ENCODE data around the gene LRRC4C. TPM values are rescaled to one million over a fixed set of nuclear protein-coding genes. Genes with fewer than 3 reads are reported as not detected.

Gene LRRC4C
- total RNA-seq, 1 experiment from 2014 or later, result not detected

GRCh38 chr11:40190294-40190693 lies 1269.2 kb downstream of the LRRC4C start:
- no peak for DNase-seq (ENCODE audit: unreplicated experiment)
- peaks cover 8% of the 10 kb centered on the region for H3K4me1 Mint-ChIP-seq (ENCODE audit: insufficient read depth, unreplicated experiment)
- H3K27ac Mint-ChIP-seq (ENCODE audit: low read depth, unreplicated experiment), result no peak overlapping the region
- H3K9me3 Mint-ChIP-seq (ENCODE audit: unreplicated experiment), result peaks cover 7% of the 10 kb centered on the region
- H3K36me3 Mint-ChIP-seq (ENCODE audit: insufficient read depth, unreplicated experiment), result peaks cover 7% of the 10 kb centered on the region
- no TSS peak for BruUV-seq (replicated peaks)
- H3K4me3 Mint-ChIP-seq (ENCODE audit: unreplicated experiment), result no peak overlapping the region
- intact Hi-C loops (cut with micrococcal nuclease), result no loop called here
- ChIA-PET POLR2A (no interaction called here), CTCF (no interaction called here)
- no peaks in the 10 kb centered on the region for H3K27me3 Mint-ChIP-seq (ENCODE audit: insufficient read depth, unreplicated experiment)
- no peak for TF ChIP-seq CTCF (IDR thresholded peaks at IDR 0.05; ENCODE audit: unreplicated experiment)

GRCh38 chr11:40188848-40189247 lies 1270.6 kb downstream of the LRRC4C start:
- no peak overlapping the region for H3K27ac Mint-ChIP-seq (ENCODE audit: low read depth, unreplicated experiment)
- no peak for DNase-seq (ENCODE audit: unreplicated experiment)
- H3K36me3 Mint-ChIP-seq (ENCODE audit: insufficient read depth, unreplicated experiment), result peaks cover 2% of the 10 kb centered on the region
- POLR2A ChIA-PET, result no interaction called here
- H3K27me3 Mint-ChIP-seq (ENCODE audit: insufficient read depth, unreplicated experiment), result no peaks in the 10 kb centered on the region
- CTCF ChIA-PET, result interaction anchor here (0.6 to 0.7 kb wide), 2 partner anchors 437 to 1793 kb away, joined by 4 read pairs; no protein-coding TSS in a partner anchor
- intact Hi-C loops (cut with micrococcal nuclease), result no loop called here
- H3K4me1 Mint-ChIP-seq (ENCODE audit: insufficient read depth, unreplicated experiment), result peaks cover 8% of the 10 kb centered on the region
- no peak for TF ChIP-seq CTCF (IDR thresholded peaks at IDR 0.05; ENCODE audit: unreplicated experiment)
- peaks cover 6% of the 10 kb centered on the region for H3K9me3 Mint-ChIP-seq (ENCODE audit: unreplicated experiment)
- no peak overlapping the region for H3K4me3 Mint-ChIP-seq (ENCODE audit: unreplicated experiment)
- BruUV-seq (replicated peaks), result no TSS peak

- CTCF ChIA-PET, result interaction anchor here (0.6 kb wide), 1 partner anchor 39 kb away, joined by 4 read pairs; no protein-coding TSS in a partner anchor
- intact Hi-C loops (cut with micrococcal nuclease), result no loop called here
- Mint-ChIP-seq H3K4me1 (ENCODE audit: insufficient read depth, unreplicated experiment) (no peaks in the 10 kb centered on the region), H3K36me3 (ENCODE audit: insufficient read depth, unreplicated experiment) (peaks cover 6% of the 10 kb centered on the region), H3K27ac (ENCODE audit: low read depth, unreplicated experiment) (no peak overlapping the region), H3K27me3 (ENCODE audit: insufficient read depth, unreplicated experiment) (no peaks in the 10 kb centered on the region), H3K4me3 (ENCODE audit: unreplicated experiment) (no peak overlapping the region), H3K9me3 (ENCODE audit: unreplicated experiment) (no peaks in the 10 kb centered on the region)
- no peak for DNase-seq (ENCODE audit: unreplicated experiment)
- TF ChIP-seq CTCF (IDR thresholded peaks at IDR 0.05; ENCODE audit: unreplicated experiment), result no peak
- BruUV-seq (replicated peaks), result no TSS peak
- POLR2A ChIA-PET, result no interaction called here
Observed at GRCh38 chr11:40187295-40187694, 1272.2 kb downstream of the LRRC4C start.

- Mint-ChIP-seq H3K4me1 (ENCODE audit: insufficient read depth, unreplicated experiment) (no peaks in the 10 kb centered on the region), H3K36me3 (ENCODE audit: insufficient read depth, unreplicated experiment) (peaks cover 6% of the 10 kb centered on the region), H3K27ac (ENCODE audit: low read depth, unreplicated experiment) (no peak overlapping the region), H3K27me3 (ENCODE audit: insufficient read depth, unreplicated experiment) (no peaks in the 10 kb centered on the region), H3K9me3 (ENCODE audit: unreplicated experiment) (no peaks in the 10 kb centered on the region), H3K4me3 (ENCODE audit: unreplicated experiment) (no peak overlapping the region)
- POLR2A ChIA-PET, result interaction anchor here (0.6 kb wide), 1 partner anchor 415 kb away, joined by 3 read pairs; no protein-coding TSS in a partner anchor
- intact Hi-C loops (cut with micrococcal nuclease), result no loop called here
- DNase-seq (ENCODE audit: unreplicated experiment), result no peak
- CTCF ChIA-PET, result interaction anchor here (0.6 to 1.2 kb wide), 2 partner anchors 39 to 42 kb away, joined by 4 to 5 read pairs; no protein-coding TSS in a partner anchor
- no TSS peak for BruUV-seq (replicated peaks)
- TF ChIP-seq CTCF (IDR thresholded peaks at IDR 0.05; ENCODE audit: unreplicated experiment), result no peak
Observed at GRCh38 chr11:40186437-40187263, 1272.8 kb downstream of the LRRC4C start.

Data from MCF 10A (cell line).